ENCODE measurements around the gene CSRNP2.
"Not testable (repeated sequence)": the region's sequence is repeated elsewhere in the genome, so short reads cannot be mapped to it uniquely, and the experiment has no call there.

The CSRNP2 gene, protein sequence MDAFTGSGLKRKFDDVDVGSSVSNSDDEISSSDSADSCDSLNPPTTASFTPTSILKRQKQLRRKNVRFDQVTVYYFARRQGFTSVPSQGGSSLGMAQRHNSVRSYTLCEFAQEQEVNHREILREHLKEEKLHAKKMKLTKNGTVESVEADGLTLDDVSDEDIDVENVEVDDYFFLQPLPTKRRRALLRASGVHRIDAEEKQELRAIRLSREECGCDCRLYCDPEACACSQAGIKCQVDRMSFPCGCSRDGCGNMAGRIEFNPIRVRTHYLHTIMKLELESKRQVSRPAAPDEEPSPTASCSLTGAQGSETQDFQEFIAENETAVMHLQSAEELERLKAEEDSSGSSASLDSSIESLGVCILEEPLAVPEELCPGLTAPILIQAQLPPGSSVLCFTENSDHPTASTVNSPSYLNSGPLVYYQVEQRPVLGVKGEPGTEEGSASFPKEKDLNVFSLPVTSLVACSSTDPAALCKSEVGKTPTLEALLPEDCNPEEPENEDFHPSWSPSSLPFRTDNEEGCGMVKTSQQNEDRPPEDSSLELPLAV

GRCh38 chr12:51083126-51083833 lies at the start of gene CSRNP2:
Gene CSRNP2 (minus strand): TSS chr12:51083596. CDS start chr12:51076561, 7,035 bp downstream.
- DNase-seq (ENCODE audit: low read depth in 2 of 2) = peak; percentile 90

- no peak for DNase-seq (ENCODE audit: low read depth in 2 of 2)
Measured at GRCh38 chr12:51132693-51133092, 49.3 kb upstream of the CSRNP2 start.

- no peak for DNase-seq (ENCODE audit: low read depth in 2 of 2)
Measured at GRCh38 chr12:51131745-51132521, 48.5 kb upstream of the CSRNP2 start.

DNA sequence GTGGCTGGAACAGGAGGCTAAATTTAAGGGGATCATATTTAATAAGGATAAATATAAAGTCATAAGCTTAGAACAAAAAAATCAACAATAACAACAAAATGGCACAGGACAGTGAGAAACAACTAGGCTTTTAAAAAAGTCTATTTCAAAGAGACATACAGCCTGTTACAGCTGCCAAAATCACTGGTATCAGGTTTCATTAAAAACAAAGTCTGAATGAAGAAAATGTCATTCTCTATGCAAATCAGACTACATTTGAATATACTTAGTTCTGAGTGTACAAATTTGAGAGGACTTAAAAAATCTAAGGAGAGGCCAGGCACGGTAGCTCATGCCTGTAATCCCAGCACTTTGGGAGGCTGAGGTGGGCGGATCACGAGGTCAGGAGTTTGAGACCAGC lies 45.5 kb upstream of the CSRNP2 start:
- no peak for DNase-seq (ENCODE audit: low read depth in 2 of 2)

DNA sequence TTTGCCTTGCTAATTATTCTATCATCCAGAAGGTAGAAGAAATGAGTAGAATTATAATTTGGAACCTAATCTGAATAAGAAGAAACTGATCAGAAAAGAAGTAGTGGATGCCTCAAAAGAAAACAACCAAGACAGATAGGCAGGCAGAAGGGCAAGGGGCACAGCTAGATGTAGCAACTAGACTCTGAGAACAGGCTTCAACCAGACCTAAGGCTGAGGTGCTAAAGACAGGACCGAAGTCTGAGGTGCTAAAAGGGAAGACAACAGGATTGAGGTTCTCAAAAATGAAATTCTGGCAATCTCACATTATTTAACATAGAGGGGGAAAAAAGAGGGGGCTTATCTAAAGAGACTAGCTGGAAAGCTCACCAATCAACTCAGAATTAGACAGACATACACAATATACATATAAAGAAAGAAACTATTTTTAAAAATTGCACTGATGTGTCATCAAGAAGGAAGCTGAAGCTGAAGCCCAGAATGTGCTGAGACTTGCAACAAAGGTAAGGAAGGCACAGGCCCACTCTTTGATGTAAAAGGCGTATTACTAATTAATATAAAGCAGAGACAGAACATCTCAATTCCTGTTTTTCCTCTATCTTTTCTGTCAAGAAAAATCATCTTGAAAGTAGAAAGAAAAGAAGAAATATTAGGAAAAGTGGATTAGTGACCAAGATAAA lies 43.8 kb upstream of the CSRNP2 start:
- DNase-seq (ENCODE audit: low read depth in 2 of 2) = no peak

DNA sequence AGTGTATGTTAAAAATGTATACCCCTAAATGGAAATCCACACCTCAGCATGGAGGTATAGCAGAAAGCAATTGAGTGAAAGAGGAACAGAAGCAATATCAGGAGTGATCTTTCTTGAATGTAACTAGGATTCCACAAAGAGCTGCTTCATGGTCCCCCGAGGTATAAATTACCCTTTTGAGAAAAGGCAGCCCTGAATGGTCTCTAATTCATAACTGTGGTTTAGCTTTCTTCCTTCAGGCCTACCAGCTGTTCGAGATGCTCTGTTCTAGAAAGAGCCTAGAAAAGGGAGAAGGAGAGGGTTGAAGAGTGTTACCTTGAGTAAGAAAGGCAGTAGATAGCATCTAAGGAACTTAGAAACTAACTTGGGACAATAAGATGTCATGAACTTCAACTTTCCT lies 42.9 kb upstream of the CSRNP2 start:
- DNase-seq (ENCODE audit: low read depth in 2 of 2) = no peak

DNA sequence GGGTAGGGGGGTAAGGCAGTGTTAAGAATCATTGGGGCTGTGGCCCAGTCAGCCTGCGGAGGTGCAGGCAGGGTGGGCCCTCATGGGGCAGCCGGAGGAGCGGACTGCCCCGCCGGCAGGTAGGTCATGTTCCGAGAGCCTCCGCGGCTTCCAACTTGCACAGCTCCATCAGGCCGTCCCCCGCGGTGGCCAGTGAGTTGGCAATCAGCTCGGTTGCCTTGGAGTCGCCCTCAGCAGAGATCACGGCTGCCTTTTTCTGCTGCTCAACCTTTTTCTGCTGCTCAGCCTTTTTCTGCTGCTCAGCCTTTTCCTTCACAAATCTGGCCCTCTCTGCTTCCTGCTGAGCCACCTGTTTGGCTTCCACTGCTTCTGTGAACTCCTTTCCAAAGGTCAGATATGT lies 41.1 kb upstream of the CSRNP2 start:
- no peak for DNase-seq (ENCODE audit: low read depth in 2 of 2)

- DNase-seq (ENCODE audit: low read depth in 2 of 2) = no peak
Measured at GRCh38 chr12:51122844-51123243, 39.4 kb upstream of the CSRNP2 start.

GRCh38 chr12:51118706-51119105 lies 35.3 kb upstream of the CSRNP2 start:
- DNase-seq (ENCODE audit: low read depth in 2 of 2) = no peak

GRCh38 chr12:51115533-51115932 lies 32.1 kb upstream of the CSRNP2 start:
- DNase-seq (ENCODE audit: low read depth in 2 of 2) = no peak

DNA sequence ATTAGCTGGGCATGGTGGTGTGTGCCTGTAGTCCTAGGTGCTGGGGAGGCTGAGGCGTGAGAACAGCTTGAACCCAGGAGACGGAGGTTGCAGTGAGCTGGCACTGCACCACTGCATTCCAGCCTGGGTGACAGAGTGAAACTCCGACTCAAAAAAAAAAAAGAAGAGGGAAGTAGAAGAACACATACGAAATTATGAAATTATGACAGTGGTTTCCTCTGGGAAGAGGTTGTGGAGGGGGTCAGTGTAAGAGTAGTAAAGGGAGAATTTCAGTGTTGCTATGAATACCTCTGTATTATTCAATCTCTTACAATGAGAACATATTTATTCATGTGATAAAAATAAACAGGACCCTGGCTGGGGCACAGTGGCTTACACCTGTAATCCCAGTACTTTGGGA lies 24.7 kb upstream of the CSRNP2 start:
- DNase-seq (ENCODE audit: low read depth in 2 of 2) = no peak

- DNase-seq (ENCODE audit: low read depth in 2 of 2) = no peak
Measured at GRCh38 chr12:51103977-51104376, 20.6 kb upstream of the CSRNP2 start.

DNA sequence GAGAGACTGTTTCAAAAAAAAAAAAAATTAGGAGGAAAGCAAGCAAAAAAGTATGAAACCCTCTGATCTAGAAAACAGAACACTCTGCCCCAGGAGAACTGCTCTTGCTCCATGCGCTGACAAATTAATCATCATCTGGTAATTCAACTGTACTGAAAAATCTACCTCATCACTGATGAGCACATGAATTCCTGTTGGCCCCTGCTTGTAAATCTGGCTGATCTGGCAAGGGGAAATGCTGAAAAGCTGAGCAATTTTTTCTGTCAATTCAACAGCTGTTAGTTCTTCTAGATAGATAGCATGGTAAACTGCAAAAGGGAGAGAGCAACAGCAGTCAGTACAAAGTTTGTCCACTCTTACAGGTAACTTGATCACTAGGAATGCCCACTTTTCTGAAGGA lies 15.2 kb upstream of the CSRNP2 start:
- no peak for DNase-seq (ENCODE audit: low read depth in 2 of 2)

DNA sequence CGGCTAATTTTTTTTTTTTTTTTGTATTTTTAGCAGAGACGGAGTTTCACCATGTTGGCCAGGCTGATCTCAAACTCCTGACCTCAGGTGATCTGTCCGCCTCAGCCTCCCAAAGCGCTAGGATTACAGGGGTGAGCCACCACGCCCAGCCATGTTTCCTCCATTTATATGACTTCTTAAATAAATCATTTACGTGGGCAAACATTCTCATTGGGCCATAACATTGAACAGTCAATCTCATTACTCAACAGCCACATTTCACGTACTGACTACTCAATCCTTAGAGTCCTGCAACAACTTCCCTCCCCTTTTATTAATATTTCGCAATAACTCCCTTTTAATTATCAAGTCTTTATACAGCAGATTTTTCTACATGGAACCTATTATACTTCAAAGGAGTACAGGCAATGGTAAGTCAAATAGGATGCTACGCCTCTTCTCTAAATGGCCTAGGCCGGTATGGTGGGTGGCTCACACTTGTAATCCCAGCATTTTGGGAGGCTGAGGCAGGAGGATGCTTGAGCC lies 7.4 kb upstream of the CSRNP2 start:
- DNase-seq (ENCODE audit: low read depth in 2 of 2) = no peak

- no peak for DNase-seq (ENCODE audit: low read depth in 2 of 2)
Measured at GRCh38 chr12:51087818-51088217, 4.4 kb upstream of the CSRNP2 start.

DNA sequence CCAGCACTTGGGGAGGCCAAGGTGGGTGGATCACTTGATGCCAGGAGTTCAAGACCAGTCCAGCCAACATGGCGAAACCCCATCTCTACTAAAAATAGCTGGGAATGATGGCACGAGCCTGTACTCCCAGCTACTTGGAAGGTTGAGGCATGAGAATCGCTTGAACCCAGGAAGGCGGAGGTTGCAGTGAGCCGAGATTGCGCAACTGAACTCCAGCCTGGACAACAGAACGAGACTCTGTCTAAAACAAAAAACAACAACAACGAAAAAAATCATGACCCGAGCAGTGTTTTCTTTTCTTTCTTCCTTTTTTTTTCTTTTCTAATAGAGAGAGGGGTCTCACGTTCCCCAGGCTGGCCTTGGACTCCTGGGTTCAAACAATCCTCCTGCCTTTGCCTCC lies 3.5 kb upstream of the CSRNP2 start:
- DNase-seq (ENCODE audit: low read depth in 2 of 2) = no peak

DNA sequence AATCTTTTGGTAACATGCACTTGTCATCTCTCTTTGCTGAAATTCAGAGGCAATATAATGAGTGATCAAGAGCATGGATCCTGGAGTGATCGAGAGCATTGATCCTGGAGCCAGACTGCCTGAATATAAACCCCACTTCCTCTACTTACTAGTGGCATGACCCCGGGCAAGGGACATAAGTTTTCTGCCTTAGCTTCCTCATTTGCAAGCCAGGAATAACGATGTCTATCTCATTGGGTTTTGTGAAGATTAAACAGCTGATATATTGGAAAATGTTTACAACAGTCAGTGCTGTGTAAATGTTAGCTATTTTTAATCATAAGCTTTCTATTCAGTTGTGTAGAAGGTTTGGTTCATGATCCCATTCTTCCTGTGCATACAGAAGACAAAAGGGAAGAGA lies 2.4 kb upstream of the CSRNP2 start:
- DNase-seq (ENCODE audit: low read depth in 2 of 2) = no peak

GRCh38 chr12:51082561-51083125 lies 753 bp downstream of the CSRNP2 start:
- no peak for DNase-seq (ENCODE audit: low read depth in 2 of 2)

- DNase-seq (ENCODE audit: low read depth in 2 of 2) = no peak
Measured at GRCh38 chr12:51081421-51081820, 2.0 kb downstream of the CSRNP2 start.

- DNase-seq (ENCODE audit: low read depth in 2 of 2) = no peak
Measured at GRCh38 chr12:51080136-51080535, 3.3 kb downstream of the CSRNP2 start.

DNA sequence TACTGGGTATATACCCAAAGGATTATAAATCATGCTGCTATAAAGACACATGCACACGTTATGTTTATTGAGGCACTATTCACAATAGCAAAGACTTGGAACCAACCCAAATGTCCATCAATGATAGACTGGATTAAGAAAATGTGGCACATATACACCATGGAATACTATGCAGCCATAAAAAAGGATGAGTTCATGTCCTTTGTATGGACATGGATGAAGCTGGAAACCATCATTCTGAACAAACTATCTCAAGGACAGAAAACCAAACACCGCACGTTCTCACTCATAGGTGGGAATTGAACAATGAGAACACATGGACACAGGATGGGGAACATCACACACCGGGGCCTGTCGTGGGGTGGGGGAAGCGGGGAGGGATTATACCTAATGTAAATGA lies 4.5 kb downstream of the CSRNP2 start:
- DNase-seq (ENCODE audit: low read depth in 2 of 2) = not testable (repeated sequence)
